Activated T-helper 2 cell treated with anti-CD3 and anti-CD28 coated beads, Interferon-gamma antibody, Interleukin-2, Interleukin-4, amounts not matched to agents 10 μg/mL and 5 μg/mL and 100 μg/mL, durations not matched to agents 14 hours and 24 hours and 36 hours (primary cell): Measurements from ENCODE around the gene CUTC. TPM values are rescaled to one million over a fixed set of nuclear protein-coding genes. Genes with fewer than 3 reads are reported as not detected.

Source experiments
- DNase-seq: peaks from one replicate; pipeline ENCODE4 v3.0.0; 2021; ENCODE audit warnings: low spot score
- H3K27ac Mint-ChIP-seq: one replicate; pipeline ENCODE4 v1.8.0; 2021; ENCODE audit warnings: mixed read lengths
- H3K27me3 Mint-ChIP-seq: one replicate; pipeline ENCODE4 v1.8.0; 2021; ENCODE audit warnings: low read depth, mixed read lengths
- H3K36me3 Mint-ChIP-seq: one replicate; pipeline ENCODE4 v1.8.0; 2021; ENCODE audit warnings: low read depth, mixed read lengths
- H3K4me1 Mint-ChIP-seq: one replicate; pipeline ENCODE4 v1.8.0; 2021; ENCODE audit warnings: low read depth, mixed read lengths
- H3K4me3 Mint-ChIP-seq: one replicate; pipeline ENCODE4 v1.8.0; 2021; ENCODE audit warnings: low read depth, mild to moderate bottlenecking, moderate library complexity, mixed read lengths
- H3K9me3 Mint-ChIP-seq: one replicate; pipeline ENCODE4 v1.8.0; 2021; ENCODE audit warnings: mixed read lengths
- intact Hi-C: fragments of 100-400 bp; cut with micrococcal nuclease; formaldehyde crosslinking; loops from one replicate; pipeline ENCODE4 v1.15.1; 2023
- total RNA-seq: library from RNA; stranded (reverse); gene quantifications from 2 replicates; pipeline ENCODE4 v1.2.3, GENCODE V29; 2022

The CUTC gene
- total RNA-seq, 1 donor from 2014 or later, result 35.5 TPM

DNA sequence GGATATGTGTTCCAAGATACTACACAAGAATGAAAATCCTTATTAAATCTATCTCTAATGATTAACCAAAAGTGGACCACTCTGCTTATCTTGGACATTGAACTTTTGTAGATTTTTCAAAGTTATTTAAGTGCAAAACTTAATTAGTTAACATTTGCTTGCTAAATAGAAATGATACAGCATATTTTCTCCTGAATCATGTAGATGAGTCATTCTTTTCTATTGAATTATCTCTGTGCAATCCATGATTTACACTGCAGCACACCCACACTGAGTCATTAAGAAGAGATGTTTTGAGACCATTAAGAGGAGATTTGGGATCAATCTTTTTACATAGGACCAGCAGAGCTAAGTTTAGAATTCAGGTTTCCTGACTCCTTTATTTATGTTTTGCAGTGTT lies 43.8 kb downstream of the CUTC start:
- H3K27me3 Mint-ChIP-seq, result peaks cover 5% of the 10 kb centered on the region
- no peaks in the 10 kb centered on the region for H3K9me3 Mint-ChIP-seq
- H3K4me3 Mint-ChIP-seq, result no peak overlapping the region
- intact Hi-C loops, result no loop called here
- H3K4me1 Mint-ChIP-seq, result peaks cover 3% of the 10 kb centered on the region
- no peak for DNase-seq
- no peaks in the 10 kb centered on the region for H3K36me3 Mint-ChIP-seq
- H3K27ac Mint-ChIP-seq, result no peak overlapping the region

DNA sequence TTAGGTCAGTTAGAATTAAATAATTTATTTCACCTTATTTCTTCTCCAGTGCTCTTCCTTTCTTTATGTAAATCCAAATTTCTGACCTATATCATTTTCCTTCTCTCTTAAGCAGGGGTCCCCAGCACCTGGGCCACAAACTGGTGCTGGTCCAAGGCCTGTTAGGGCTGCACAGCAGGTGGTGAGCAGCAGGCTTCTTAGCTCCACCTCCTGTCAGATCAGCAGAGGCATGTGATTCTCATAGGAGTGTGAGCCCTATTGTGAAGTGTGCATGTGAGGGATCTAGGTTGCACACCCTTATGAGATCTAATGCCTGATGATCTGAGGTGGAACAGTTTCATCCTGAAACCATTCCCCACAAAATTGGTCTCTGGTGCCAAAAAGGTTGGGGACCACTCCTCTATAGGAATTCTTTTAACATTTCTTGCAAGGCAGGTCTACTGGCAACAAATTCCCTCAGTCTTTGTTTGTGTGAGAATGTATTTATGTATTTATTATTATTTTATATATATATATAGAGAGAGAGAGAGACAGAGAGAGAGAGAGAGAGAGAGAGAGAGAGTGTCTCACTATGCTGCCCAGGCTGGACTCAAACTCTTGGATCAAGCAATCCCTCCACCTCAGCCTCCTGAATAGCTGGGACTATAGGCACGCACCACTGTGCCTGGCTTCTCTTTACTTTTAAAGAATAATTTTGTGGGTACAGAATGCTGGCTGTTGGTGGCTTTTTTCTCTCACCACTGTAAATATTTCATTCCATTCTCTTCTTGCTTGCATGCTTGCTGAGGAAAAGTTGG lies 46.1 kb downstream of the CUTC start:
- Mint-ChIP-seq H3K27me3 (peaks cover 5% of the 10 kb centered on the region), H3K4me3 (no peak overlapping the region), H3K4me1 (peaks cover 3% of the 10 kb centered on the region), H3K27ac (no peak overlapping the region), H3K36me3 (no peaks in the 10 kb centered on the region), H3K9me3 (no peaks in the 10 kb centered on the region)
- no peak for DNase-seq
- intact Hi-C loops, result no loop called here

DNA sequence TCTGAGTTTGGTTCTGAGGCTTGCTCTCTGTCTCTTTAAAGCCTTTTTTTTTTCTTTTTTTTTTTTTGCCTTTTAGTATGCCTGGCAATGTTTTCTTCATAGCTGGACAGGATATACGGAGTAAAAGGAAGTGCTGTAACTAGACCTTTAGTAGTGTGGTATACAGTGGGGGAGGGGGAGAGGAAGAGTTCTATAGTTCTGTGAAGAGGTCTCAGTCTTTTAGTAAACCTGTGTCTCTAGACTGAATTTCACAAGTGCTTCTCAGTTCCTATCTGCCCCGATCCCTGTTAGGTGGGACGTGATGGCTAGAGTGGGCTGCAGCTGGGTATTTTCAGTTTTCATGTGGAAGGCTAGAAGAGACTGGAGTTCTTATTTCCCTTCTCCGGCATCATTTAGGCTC lies 47.3 kb downstream of the CUTC start:
- DNase-seq, result no peak
- H3K4me1 Mint-ChIP-seq, result peaks cover 3% of the 10 kb centered on the region
- H3K4me3 Mint-ChIP-seq, result no peak overlapping the region
- H3K9me3 Mint-ChIP-seq, result no peaks in the 10 kb centered on the region
- peaks cover 5% of the 10 kb centered on the region for H3K27me3 Mint-ChIP-seq
- intact Hi-C loops, result no loop called here
- no peaks in the 10 kb centered on the region for H3K36me3 Mint-ChIP-seq
- H3K27ac Mint-ChIP-seq, result no peak overlapping the region

DNA sequence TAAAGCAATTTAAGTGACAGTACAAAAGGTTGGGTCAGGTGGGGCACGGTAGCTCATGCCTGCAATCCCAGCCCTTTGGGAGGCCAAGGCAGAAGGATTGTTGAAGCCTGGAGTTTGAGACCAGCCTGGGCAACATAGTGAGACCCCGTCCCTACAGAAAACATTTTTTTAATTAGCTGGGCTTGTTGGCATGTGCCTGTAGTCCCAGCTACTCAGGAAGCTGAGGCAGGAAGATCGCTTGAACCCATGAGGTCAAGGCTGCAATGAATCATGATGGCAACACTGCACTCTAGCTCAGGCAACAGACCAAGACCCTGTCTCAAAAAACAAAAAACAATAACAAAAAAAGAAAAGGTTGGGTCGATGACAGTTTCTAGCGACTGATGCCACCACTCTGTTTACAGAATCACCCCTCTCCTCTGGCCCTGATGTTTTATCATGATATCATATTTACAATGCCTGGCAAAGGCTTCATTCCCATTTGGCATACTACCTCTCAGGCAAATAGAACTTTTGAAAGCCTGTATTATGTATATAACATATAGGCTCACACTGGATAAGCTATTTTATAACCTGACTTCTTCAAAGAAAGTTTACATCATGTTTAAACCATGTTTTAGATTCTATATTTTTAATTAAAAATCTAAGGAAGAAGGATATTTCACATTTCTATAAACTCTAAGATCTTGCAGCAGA lies 49.8 kb downstream of the CUTC start:
- no peaks in the 10 kb centered on the region for H3K36me3 Mint-ChIP-seq
- H3K27ac Mint-ChIP-seq, result no peak overlapping the region
- H3K4me1 Mint-ChIP-seq, result no peaks in the 10 kb centered on the region
- DNase-seq, result no peak
- no peaks in the 10 kb centered on the region for H3K9me3 Mint-ChIP-seq
- H3K4me3 Mint-ChIP-seq, result no peak overlapping the region
- intact Hi-C loops, result no loop called here
- peaks cover 5% of the 10 kb centered on the region for H3K27me3 Mint-ChIP-seq

DNA sequence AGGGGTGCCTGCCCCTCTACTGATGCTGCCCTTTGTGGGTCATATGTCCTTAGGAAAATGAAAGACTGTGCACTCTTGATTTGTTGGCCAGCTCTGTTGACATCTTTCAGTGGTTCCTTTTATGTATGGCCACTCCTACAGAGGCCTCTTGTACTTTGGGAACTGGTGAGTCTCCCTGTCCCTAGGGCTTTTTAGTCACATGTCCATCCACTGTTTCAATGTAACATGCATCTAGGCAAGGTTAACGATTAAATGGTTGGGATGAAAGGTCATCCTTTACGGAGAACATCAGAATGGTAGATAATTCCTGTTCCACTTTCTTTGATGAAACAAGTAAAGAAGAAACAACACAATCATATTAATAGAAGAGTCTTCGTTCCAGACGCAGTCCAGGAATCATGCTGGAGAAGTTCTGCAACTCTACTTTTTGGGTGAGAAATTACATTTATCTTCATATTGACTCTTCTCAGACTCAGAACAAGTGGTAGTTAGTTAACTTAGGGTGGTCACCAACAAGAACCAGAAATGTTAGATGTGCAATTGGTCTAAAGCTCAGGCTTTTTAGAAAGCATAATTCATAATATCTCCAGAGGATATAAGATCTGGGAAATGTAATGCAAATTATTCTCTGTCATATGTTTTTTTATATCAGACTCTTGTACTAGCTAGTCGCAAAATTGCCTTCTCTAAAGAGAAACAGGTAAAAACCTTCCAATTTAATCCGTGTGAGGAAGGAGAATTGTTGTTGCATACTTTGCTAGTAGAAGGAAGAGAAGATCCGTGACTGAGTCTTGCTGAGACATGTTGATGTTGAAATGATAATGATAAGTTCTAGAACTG lies 50.6 kb downstream of the CUTC start, which contains the start of gene ABCC2:
TSS of gene ABCC2 (plus strand) at position 194 of the 840 bp plus-strand sequence. CDS start at position 399, 205 bp downstream.
- H3K36me3 Mint-ChIP-seq, result no peaks in the 10 kb centered on the region
- H3K4me1 Mint-ChIP-seq, result no peaks in the 10 kb centered on the region
- intact Hi-C loops, result no loop called here
- no peak within 1 kb of the TSS for H3K27ac Mint-ChIP-seq
- no peak for DNase-seq
- peaks cover 5% of the 10 kb centered on the region for H3K27me3 Mint-ChIP-seq
- no peak within 1 kb of the TSS for H3K4me3 Mint-ChIP-seq
- no peaks in the 10 kb centered on the region for H3K9me3 Mint-ChIP-seq

DNA sequence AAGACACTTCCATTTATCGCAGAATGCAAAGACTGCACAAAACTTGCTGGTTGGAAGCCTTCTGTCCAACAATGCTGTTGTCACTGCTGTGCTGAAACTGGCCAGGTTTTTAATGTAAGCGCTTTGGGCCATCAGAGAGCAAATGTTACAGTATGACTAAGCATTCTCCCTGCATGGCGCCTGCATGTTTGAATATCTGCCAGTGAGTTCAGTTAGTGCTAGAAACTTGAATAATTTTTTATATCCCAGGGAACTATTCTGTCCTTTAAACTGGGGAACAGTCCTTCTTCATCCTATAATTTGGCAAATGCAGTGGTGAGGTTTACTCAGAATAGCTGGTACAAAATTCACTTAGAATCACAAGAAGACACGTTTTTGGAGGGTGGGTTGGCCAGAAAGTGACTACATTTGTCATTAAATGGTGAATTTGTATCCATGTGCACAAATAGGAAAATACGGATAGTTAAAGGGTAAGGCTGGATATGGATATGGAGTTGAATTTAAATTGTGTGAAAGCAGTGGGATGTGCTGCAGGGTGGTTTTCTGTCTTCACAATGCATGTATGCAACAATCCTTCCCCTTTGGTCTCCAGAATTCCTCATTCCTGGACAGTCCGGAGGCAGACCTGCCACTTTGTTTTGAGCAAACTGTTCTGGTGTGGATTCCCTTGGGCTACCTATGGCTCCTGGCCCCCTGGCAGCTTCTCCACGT lies 52.1 kb downstream of the CUTC start:
- Mint-ChIP-seq H3K27me3 (no peaks in the 10 kb centered on the region), H3K27ac (no peak overlapping the region), H3K4me3 (no peak overlapping the region), H3K4me1 (no peaks in the 10 kb centered on the region), H3K9me3 (no peaks in the 10 kb centered on the region), H3K36me3 (no peaks in the 10 kb centered on the region)
- DNase-seq, result no peak
- intact Hi-C loops, result no loop called here

DNA sequence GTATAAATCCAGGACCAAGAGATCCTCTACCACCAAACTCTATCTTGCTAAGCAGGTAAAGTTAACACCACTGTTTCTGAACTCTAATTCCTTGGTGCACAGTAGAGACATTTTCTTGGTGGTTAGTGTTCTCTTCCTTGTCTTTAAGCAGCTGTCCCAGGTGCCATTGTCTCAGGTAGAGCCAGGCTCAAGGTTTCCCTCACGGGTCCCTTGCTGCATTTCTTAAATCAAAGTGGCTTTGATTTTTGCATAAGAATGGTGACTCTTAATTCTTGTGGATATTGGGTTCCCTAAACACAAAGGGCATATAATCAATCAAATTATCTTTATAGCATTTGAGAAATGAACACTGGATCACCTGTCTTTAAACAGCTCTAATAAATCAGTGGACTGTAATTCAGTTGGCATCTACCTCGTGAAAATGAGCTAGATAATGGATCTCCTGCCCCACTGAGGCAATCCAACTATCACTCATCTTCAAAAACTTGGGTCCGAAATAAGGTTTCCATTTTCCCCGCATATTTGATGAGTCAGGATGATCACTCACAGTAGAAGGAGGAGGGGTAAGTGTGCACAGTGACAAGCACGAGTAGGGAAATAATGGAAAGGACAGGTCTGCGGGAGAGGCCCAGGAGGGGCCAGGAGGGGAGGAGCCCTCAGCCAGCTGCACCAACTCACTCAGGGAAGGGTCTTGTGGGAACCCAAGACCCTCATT lies 52.9 kb downstream of the CUTC start:
- intact Hi-C loops, result no loop called here

DNA sequence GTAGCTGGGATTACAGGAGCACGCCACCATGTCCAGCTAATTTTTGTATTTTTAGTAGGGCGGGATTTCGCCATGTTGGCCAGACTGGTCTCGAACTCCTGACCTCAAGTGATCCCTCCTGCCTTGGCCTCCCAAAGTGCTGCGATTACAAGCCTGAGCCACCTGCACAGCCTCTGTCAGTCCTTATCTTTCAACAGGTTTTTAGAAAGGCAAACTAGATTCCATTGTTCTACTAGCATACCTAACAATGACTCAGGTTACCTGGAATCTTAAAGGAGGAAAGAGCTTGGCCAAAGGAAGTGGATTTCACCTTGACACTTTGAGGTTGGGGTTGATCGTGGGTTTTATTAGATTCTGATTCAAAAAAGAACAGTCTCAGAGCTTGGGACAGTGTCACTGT lies 53.6 kb downstream of the CUTC start:
- Mint-ChIP-seq H3K36me3 (no peaks in the 10 kb centered on the region), H3K4me3 (no peak overlapping the region), H3K4me1 (no peaks in the 10 kb centered on the region), H3K9me3 (no peaks in the 10 kb centered on the region), H3K27ac (no peak overlapping the region), H3K27me3 (peaks cover under 1% of the 10 kb centered on the region)
- intact Hi-C loops, result no loop called here
- no peak for DNase-seq

More for the DNA sequence above, 52.9 kb downstream of the CUTC start:
- Mint-ChIP-seq H3K4me3 (no peak overlapping the region), H3K4me1 (no peaks in the 10 kb centered on the region), H3K9me3 (no peaks in the 10 kb centered on the region), H3K27ac (no peak overlapping the region), H3K36me3 (no peaks in the 10 kb centered on the region), H3K27me3 (no peaks in the 10 kb centered on the region)
- DNase-seq, result no peak

DNA sequence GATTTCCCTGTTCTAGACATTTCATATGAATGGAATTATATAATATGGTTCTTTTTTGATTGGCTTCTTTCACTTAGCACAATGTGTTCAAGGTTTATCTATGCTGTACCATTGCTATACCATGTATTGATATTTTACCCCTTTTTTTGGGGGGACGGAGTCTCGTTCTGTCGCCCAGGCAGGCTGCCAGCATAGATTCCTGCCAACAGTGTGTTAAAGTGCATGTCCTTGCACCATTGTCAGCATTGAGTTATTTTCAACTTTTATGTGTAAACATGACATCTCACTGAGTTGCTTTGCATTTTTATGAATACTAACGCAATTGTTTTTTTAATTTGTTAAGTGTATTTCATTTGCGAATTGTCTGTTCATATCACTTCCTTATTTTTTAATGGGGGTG lies 55.3 kb downstream of the CUTC start:
- Mint-ChIP-seq H3K27me3 (peaks cover 1% of the 10 kb centered on the region), H3K36me3 (no peaks in the 10 kb centered on the region), H3K27ac (no peak overlapping the region), H3K4me1 (no peaks in the 10 kb centered on the region), H3K4me3 (no peak overlapping the region), H3K9me3 (no peaks in the 10 kb centered on the region)
- intact Hi-C loops, result no loop called here
- no peak for DNase-seq

DNA sequence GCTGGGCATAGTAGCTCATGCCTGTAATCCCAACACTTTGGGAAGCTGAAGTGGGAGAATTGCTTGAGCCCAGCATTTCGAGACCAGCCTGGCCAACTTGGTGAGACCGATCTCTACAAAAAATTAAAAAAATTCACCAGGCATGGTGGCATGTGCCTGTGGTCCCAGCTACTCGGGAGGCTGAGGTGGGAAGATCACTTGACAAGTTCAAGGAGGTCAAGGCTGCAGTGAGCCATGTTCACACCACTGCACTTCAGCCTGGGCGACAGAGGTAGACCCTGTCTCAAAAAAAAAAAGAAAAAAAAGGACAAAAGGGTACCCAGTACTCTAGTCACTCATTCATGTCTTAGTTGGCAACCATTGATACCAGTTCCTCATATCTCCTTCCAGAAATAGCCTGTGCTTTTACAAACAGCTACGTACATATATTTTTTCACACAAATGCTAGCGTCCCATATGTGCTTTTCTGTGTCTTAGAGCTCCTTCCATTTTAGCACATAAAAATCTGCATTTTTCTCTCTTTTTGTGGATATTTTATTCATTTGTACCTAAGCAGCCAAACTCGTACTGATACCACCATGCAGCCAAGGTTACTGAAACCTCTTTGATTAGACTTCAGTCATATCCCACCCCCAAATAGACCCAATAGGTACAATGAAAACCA lies 55.9 kb downstream of the CUTC start:
- no peak for DNase-seq
- intact Hi-C loops, result no loop called here
- Mint-ChIP-seq H3K27me3 (peaks cover 1% of the 10 kb centered on the region), H3K4me1 (no peaks in the 10 kb centered on the region), H3K4me3 (no peak overlapping the region), H3K27ac (no peak overlapping the region), H3K36me3 (no peaks in the 10 kb centered on the region), H3K9me3 (no peaks in the 10 kb centered on the region)

DNA sequence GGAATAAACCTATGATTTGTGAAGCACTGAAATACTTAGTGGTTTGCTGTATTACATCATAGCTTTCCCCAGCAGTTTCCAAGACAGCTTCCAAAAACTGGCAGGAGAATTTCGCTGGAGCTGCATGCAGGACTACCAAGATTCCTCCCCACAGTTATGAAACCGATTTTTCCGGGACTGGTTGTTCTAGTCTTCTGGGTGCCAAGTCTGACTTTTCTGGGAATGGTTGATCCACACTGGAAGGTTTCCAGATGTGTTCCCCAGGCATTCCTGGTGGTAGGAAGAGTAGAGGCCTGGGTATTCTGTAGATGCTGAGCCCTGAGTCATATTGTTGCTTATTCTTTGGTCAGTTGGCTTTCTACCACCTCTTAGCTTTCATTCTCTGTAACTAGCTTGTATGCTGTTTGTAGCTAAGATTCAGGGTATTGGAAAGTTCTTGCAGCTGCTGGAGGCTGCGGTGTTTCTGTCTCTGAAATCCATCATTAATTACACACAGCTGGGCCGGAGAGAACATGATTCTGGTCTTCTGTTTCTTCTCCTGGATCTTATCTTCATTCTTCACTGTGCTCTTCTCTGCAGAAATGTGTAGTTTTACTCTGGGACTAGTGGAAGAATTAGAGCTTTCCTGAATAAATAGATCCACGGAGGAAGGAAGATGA lies 56.7 kb downstream of the CUTC start:
- no peak overlapping the region for H3K27ac Mint-ChIP-seq
- intact Hi-C loops, result no loop called here
- H3K4me1 Mint-ChIP-seq, result no peaks in the 10 kb centered on the region
- H3K4me3 Mint-ChIP-seq, result no peak overlapping the region
- no peaks in the 10 kb centered on the region for H3K9me3 Mint-ChIP-seq
- DNase-seq, result no peak
- peaks cover 1% of the 10 kb centered on the region for H3K27me3 Mint-ChIP-seq
- H3K36me3 Mint-ChIP-seq, result no peaks in the 10 kb centered on the region
